Kidney epithelial cell (primary cell): ENCODE measurements around the gene SMIM21. TPM values are rescaled to one million over a fixed set of nuclear protein-coding genes. Genes with fewer than 3 reads are reported as not detected.
A peak's percentile ranks its signal among the peaks of the same experiment; 100 is the strongest.

Source experiments
- DNase-seq: peaks from one replicate; pipeline ENCODE4 v3.0.0-alpha.2; 2010; ENCODE audit warnings: low read depth
- H3K27me3 ChIP-seq: 2 replicates; pipeline ENCODE4 v1.6.0; 2011; ENCODE audit warnings: low read length; ENCODE audit not compliant: control insufficient read depth, insufficient read depth
- H3K36me3 ChIP-seq: 2 replicates; pipeline ENCODE4 v1.5.1; 2011; ENCODE audit warnings: low read length; ENCODE audit not compliant: control insufficient read depth, insufficient read depth
- H3K4me3 ChIP-seq: 2 replicates; pipeline ENCODE4 v1.5.1; 2011; ENCODE audit warnings: low read depth, mild to moderate bottlenecking, control low read depth, low read length
- total RNA-seq: library from RNA; depleted of rRNA; stranded (reverse); fragments of >200 nt; gene quantifications from 2 replicates; pipeline ENCODE4 v1.2.3, GENCODE V29; 2015
- TF ChIP-seq, protein P1 (sequence below): IDR thresholded peaks from 2 replicates; pipeline ENCODE4 v1.5.1; 2011; ENCODE audit warnings: mild to moderate bottlenecking, moderate library complexity, low read length, control low read depth, inconsistent platforms; ENCODE audit not compliant: insufficient read depth, poor library complexity, severe bottlenecking

SMIM21 gene
- total RNA-seq, 1 donor from 2014 or later, result not detected

DNA sequence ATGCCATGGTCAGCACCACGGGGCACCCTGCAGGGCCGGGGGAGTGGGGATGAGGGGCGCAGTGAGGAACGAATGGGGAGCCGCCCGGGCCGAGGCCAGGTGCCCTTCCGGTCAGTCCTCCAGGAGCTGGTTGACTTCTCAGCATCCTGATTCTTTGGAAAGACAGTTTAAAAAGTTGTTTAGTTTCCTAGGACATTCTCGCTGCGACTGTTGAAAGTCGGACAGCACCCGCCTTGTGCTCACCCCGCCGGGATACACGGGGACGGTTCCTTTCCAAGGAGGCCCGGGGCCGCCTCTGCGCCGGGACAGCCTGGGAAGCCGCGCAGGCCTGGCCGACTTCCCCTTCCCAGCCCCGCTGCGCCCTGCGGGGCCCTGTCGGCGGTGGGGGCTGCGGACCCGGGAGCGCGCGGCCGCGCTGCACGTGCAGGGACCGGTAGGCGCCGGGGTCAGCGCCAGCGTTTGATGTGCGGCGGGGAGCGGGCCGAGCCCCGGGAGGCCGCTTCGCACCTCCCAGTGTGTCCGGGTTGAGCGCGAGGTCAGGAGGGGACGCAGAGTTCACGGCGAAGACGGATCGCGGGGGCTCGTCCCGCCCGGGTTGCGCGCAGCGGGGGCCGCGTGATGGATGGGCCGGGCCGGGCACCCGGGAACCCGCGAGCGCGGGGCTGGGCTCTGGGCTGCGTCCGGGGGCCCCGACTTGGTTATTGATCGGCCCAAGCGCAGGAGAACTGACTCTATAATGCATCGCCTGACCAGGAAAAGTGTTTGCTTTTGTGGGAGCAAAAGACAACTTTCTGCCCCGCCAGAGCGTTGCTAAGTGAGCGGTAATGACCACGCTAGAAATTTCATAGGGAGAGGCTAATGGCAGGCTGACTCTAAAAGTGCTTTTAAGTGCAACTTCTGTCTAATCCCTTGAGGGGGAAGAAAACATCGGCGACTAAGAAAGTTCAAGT is 28.0 kb upstream of the SMIM21 start:
- H3K4me3 ChIP-seq, result peak overlapping the region; percentile 43
- TF ChIP-seq, protein P1, sequence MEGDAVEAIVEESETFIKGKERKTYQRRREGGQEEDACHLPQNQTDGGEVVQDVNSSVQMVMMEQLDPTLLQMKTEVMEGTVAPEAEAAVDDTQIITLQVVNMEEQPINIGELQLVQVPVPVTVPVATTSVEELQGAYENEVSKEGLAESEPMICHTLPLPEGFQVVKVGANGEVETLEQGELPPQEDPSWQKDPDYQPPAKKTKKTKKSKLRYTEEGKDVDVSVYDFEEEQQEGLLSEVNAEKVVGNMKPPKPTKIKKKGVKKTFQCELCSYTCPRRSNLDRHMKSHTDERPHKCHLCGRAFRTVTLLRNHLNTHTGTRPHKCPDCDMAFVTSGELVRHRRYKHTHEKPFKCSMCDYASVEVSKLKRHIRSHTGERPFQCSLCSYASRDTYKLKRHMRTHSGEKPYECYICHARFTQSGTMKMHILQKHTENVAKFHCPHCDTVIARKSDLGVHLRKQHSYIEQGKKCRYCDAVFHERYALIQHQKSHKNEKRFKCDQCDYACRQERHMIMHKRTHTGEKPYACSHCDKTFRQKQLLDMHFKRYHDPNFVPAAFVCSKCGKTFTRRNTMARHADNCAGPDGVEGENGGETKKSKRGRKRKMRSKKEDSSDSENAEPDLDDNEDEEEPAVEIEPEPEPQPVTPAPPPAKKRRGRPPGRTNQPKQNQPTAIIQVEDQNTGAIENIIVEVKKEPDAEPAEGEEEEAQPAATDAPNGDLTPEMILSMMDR, result no peak
- no peaks in the 10 kb centered on the region for H3K36me3 ChIP-seq
- H3K27me3 ChIP-seq, result no peaks in the 10 kb centered on the region
- DNase-seq, result no peak

DNA sequence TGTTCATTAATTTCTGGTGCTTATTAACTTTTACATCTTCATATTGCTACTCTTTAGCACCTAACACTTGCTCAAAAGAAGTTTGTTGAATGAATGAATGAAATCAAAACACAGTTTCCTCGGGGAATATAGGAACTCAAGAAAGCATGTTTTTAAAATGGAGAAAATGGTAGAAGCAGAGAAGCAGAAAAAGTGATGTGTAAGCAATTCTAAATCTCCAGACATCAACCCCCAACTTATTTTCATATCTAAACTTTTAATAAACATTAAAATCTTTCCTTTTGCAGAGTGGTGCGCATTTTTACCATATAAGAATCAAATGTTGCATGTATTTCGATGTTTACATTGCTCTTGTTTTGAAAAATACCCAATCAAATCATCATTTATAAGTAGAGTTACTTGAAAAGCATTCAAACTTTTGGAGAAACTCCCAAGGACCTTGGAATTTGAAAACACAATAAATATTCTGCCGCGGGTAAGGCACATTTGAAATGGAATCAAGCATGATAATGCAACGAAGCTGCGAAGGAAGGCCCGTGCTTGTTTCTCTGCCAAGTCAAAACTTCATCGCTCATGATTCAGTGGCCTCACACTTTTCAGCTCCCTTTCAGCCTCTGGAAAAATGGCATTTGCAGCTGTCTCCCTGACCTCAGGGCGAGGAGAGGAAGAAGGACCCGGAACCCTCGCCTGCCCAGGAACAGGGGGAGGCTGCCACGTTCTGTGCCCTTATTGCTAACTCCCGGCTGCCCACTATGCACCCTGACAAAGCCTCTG is 26.7 kb upstream of the SMIM21 start:
- TF ChIP-seq, protein P1, result no peak
- H3K4me3 ChIP-seq, result no peak overlapping the region
- no peak for DNase-seq
- no peaks in the 10 kb centered on the region for H3K36me3 ChIP-seq
- no peaks in the 10 kb centered on the region for H3K27me3 ChIP-seq

GRCh38 chr18:75450906-75451305 is 23.4 kb upstream of the SMIM21 start:
- Histone ChIP-seq H3K36me3 (no peaks in the 10 kb centered on the region), H3K4me3 (no peak overlapping the region), H3K27me3 (no peaks in the 10 kb centered on the region)
- TF ChIP-seq, protein P1, result no peak
- DNase-seq, result no peak

GRCh38 chr18:75441896-75442295 is 14.4 kb upstream of the SMIM21 start:
- TF ChIP-seq, protein P1, result no peak
- Histone ChIP-seq H3K4me3 (no peak overlapping the region), H3K36me3 (no peaks in the 10 kb centered on the region), H3K27me3 (peaks cover 4% of the 10 kb centered on the region)
- DNase-seq, result no peak

DNA sequence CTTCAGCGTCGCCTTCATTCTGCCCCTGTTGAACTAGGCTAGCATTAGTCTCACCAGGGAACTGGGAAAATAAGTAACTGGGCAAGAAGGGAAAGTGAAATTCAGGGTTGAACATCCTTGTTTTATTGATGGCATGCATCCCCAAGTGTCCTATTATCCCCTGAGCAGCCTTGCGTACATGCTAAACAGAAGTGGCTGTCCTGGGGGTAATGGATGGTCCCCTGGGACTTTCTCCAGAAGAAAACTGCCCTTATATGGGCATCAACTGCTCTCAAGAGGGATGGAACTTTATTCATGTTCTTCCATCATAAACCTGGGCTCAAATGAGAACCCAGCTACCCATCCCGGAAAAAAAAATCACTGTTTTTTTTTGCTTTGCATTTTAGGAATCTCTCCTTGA is 11.8 kb upstream of the SMIM21 start:
- Histone ChIP-seq H3K4me3 (no peak overlapping the region), H3K36me3 (no peaks in the 10 kb centered on the region), H3K27me3 (peaks cover 4% of the 10 kb centered on the region)
- DNase-seq, result no peak
- TF ChIP-seq, protein P1, result no peak
